GM12878 (cell line): ENCODE results near the gene GARRE1. TPM values are rescaled to one million over a fixed set of nuclear protein-coding genes. Genes with fewer than 3 reads are reported as not detected.

ENCODE experiments used
- BMI1 ChIP-seq: fragments of 450-650 bp; IDR thresholded peaks from 2 replicates; pipeline ENCODE4 v1.6.1; 2016; ENCODE audit warnings: mild to moderate bottlenecking, moderate library complexity, borderline replicate concordance
- CBFB ChIP-seq: IDR thresholded peaks from 2 replicates; pipeline ENCODE4 v1.6.1; 2016; ENCODE audit warnings: antibody characterized with exemption, low read depth
- CREB1 ChIP-seq: IDR thresholded peaks from 2 replicates; pipeline ENCODE4 v1.6.1; 2012; ENCODE audit warnings: low read depth, mild to moderate bottlenecking, inconsistent platforms
- FOS ChIP-seq: IDR thresholded peaks from 3 replicates; pipeline ENCODE4 v1.6.1; 2011; ENCODE audit warnings: borderline replicate concordance; ENCODE audit not compliant: insufficient read length; ENCODE audit errors: extremely low read depth
- NFIC ChIP-seq: IDR thresholded peaks from 2 replicates; pipeline ENCODE4 v1.6.1; 2012; ENCODE audit warnings: low read depth, mild to moderate bottlenecking, inconsistent platforms, low read length, moderate library complexity
- RELB ChIP-seq: fragments of 450-650 bp; IDR thresholded peaks from 2 replicates; pipeline ENCODE4 v1.6.1; 2017; ENCODE audit warnings: low read depth, mild to moderate bottlenecking, moderate library complexity
- polyA plus RNA-seq, 11 experiments: library from polyadenylated mRNA; depleted of rRNA in 4 of 11; unstranded in 6 of 11; stranded (reverse) in 5 of 11; fragments of >200 nt; fragmentation: Nextera tagmentation in 4 of 11; fragmentation: Illumina TruSeq in 1 of 11; extraction: Ambion mirVana in 4 of 11; extraction: Trizol in 1 of 11; gene quantifications; 1 replicate in 1 of 11; 2 replicates in 10 of 11; pipeline versions ENCODE4 v1.2.1 to v1.2.3, GENCODE V29; 2011 to 2016; ENCODE audit warnings: inconsistent platforms in 2 of 11, missing spikeins in 2 of 11, low read depth in 1 of 11
- total RNA-seq, 4 experiments: library from RNA; depleted of rRNA in 3 of 4; stranded (reverse); fragments of >200 nt in 3 of 4; fragmentation: Illumina TruSeq in 1 of 4; extraction: Trizol in 1 of 4; gene quantifications; 2 replicates each; pipeline versions ENCODE4 v1.2.1 to v1.2.3, GENCODE V29; 2013 to 2021
- TF ChIP-seq, protein P1 (sequence below): IDR thresholded peaks from 2 replicates; pipeline ENCODE4 v1.6.1; 2012; ENCODE audit warnings: improper control_type of control experiment, low read depth, low read length; ENCODE audit not compliant: insufficient replicate concordance

Gene GARRE1
- total and polyA plus RNA-seq, 10 of the 15 experiments (the other 5 are each of a cell fraction or from before 2014, with no cell fraction given) = 1.1 to 9.4 (median 5.1) TPM

DNA sequence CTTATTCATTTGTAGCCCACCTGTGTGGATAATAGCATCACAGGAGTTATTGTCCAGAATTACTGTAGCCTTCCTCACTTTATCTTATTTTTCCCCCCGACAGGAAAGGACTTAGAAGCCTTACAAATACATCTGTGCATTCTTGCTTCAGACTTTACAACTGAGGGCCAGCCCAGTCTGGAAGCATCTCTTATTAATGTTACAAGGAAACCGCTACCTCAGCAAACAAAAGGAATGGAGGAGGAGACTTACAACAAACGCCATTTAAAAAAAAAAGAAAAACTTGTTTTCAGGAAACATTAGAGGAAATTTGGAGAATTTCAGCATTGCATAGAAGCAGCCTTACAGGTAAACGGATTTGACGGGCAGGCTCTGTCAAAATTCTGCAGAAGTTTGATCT lies 45.2 kb downstream of the GARRE1 start (continued):
- TF ChIP-seq BMI1 = no peak
- no peak for TF ChIP-seq FOS
- no peak for TF ChIP-seq CBFB
- TF ChIP-seq NFIC = no peak
- TF ChIP-seq RELB = no peak
- TF ChIP-seq, protein P1, sequence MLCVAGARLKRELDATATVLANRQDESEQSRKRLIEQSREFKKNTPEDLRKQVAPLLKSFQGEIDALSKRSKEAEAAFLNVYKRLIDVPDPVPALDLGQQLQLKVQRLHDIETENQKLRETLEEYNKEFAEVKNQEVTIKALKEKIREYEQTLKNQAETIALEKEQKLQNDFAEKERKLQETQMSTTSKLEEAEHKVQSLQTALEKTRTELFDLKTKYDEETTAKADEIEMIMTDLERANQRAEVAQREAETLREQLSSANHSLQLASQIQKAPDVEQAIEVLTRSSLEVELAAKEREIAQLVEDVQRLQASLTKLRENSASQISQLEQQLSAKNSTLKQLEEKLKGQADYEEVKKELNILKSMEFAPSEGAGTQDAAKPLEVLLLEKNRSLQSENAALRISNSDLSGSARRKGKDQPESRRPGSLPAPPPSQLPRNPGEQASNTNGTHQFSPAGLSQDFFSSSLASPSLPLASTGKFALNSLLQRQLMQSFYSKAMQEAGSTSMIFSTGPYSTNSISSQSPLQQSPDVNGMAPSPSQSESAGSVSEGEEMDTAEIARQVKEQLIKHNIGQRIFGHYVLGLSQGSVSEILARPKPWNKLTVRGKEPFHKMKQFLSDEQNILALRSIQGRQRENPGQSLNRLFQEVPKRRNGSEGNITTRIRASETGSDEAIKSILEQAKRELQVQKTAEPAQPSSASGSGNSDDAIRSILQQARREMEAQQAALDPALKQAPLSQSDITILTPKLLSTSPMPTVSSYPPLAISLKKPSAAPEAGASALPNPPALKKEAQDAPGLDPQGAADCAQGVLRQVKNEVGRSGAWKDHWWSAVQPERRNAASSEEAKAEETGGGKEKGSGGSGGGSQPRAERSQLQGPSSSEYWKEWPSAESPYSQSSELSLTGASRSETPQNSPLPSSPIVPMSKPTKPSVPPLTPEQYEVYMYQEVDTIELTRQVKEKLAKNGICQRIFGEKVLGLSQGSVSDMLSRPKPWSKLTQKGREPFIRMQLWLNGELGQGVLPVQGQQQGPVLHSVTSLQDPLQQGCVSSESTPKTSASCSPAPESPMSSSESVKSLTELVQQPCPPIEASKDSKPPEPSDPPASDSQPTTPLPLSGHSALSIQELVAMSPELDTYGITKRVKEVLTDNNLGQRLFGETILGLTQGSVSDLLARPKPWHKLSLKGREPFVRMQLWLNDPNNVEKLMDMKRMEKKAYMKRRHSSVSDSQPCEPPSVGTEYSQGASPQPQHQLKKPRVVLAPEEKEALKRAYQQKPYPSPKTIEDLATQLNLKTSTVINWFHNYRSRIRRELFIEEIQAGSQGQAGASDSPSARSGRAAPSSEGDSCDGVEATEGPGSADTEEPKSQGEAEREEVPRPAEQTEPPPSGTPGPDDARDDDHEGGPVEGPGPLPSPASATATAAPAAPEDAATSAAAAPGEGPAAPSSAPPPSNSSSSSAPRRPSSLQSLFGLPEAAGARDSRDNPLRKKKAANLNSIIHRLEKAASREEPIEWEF = no peak
- TF ChIP-seq CREB1 = no peak
